ENCODE measurements around the gene PPP4C. TPM values are rescaled to one million over a fixed set of nuclear protein-coding genes. Genes with fewer than 3 reads are reported as not detected.

PPP4C gene
- total RNA-seq, 3 donors from 2014 or later = 47.7 to 55.1 (median 51.7) TPM

DNA sequence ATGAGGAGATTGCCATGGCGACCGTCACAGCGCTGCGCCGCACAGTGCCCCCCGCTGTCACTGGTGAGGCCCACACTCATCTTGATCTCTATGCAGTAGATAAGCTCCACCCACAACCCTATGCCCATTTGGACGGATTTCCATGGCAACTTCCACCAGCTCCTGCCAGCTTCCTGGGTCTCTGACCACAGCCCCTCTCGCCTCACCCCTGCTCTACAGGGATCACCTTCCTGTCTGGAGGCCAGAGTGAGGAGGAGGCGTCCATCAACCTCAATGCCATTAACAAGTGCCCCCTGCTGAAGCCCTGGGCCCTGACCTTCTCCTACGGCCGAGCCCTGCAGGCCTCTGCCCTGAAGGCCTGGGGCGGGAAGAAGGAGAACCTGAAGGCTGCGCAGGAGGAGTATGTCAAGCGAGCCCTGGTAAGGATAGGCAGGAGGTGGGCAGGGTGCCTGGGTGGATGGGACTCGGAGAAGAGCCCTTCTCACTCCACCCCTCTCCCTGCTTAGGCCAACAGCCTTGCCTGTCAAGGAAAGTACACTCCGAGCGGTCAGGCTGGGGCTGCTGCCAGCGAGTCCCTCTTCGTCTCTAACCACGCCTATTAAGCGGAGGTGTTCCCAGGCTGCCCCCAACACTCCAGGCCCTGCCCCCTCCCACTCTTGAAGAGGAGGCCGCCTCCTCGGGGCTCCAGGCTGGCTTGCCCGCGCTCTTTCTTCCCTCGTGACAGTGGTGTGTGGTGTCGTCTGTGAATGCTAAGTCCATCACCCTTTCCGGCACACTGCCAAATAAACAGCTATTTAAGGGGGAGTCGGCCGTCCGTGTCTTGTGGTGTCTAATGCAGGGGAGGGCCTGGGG lies 6.0 kb upstream of the PPP4C start:
- Histone ChIP-seq H3K27me3 (no peaks in the 10 kb centered on the region), H3K27ac (peak overlapping the region; percentile 54 to 77), H3K9me3 (no peaks in the 10 kb centered on the region), H3K4me3 (peak overlapping the region in 1 of 3 donors; percentile 23), H3K36me3 (peaks cover 13% of the 10 kb centered on the region), H3K4me1 (peaks cover 3 to 9% of the 10 kb centered on the region in 2 donors)
- TF ChIP-seq, protein P1, sequence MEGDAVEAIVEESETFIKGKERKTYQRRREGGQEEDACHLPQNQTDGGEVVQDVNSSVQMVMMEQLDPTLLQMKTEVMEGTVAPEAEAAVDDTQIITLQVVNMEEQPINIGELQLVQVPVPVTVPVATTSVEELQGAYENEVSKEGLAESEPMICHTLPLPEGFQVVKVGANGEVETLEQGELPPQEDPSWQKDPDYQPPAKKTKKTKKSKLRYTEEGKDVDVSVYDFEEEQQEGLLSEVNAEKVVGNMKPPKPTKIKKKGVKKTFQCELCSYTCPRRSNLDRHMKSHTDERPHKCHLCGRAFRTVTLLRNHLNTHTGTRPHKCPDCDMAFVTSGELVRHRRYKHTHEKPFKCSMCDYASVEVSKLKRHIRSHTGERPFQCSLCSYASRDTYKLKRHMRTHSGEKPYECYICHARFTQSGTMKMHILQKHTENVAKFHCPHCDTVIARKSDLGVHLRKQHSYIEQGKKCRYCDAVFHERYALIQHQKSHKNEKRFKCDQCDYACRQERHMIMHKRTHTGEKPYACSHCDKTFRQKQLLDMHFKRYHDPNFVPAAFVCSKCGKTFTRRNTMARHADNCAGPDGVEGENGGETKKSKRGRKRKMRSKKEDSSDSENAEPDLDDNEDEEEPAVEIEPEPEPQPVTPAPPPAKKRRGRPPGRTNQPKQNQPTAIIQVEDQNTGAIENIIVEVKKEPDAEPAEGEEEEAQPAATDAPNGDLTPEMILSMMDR (IDR thresholded peaks at IDR 0.05) = no peak
- TF ChIP-seq POLR2A (IDR thresholded peaks at IDR 0.05) (no peak), POLR2AphosphoS5 (IDR thresholded peaks at IDR 0.05) (no peak)
- intact Hi-C loops (cut with DNase I; ENCODE audit: low total_unique reads) = no loop called here
- no peak for DNase-seq (ENCODE audit: low spot score in 2 of 2)

DNA sequence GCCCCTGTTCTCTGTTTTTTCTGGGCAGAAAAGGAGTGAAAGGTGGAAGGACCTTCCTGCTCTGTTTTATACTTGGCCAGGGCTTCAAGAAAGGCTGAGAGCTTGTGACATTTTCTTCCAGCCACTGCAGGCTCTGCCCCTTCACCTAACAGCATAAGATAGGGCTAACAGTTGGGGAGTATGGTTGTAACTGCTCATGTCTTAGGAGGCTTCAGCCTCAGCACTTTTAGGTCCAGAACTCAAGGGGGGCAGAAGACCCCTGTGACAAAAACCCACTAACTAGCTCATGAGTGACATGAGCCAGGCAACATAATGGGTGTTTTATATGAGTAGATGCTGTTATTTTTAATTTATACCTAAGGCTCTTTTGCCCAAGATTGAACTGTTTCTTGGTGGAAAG lies 5.3 kb upstream of the PPP4C start:
- H3K27ac ChIP-seq = peak overlapping the region; percentile 54 to 77

GRCh38 chr16:30076276-30076791 lies 540 bp downstream of the PPP4C start:
- no peak for DNase-seq (ENCODE audit: low spot score in 2 of 2)
- Histone ChIP-seq H3K9me3 (no peaks in the 10 kb centered on the region), H3K4me1 (peaks cover 0 to 17% of the 10 kb centered on the region in 2 donors), H3K27me3 (no peaks in the 10 kb centered on the region), H3K4me3 (peak overlapping the region; percentile 76 to 96 (median 87)), H3K36me3 (peaks cover 7% of the 10 kb centered on the region), H3K27ac (peak overlapping the region; percentile 94 to 95)
- TF ChIP-seq POLR2A (IDR thresholded peaks at IDR 0.05) (no peak), POLR2AphosphoS5 (IDR thresholded peaks at IDR 0.05) (no peak)
- TF ChIP-seq, protein P1 (IDR thresholded peaks at IDR 0.05) = no peak
- intact Hi-C loops (cut with DNase I; ENCODE audit: low total_unique reads) = no loop called here

More for the DNA sequence above, 5.3 kb upstream of the PPP4C start:
- Histone ChIP-seq H3K4me1 (peaks cover 3 to 9% of the 10 kb centered on the region in 2 donors), H3K9me3 (no peaks in the 10 kb centered on the region), H3K4me3 (peak overlapping the region in 1 of 3 donors; percentile 23), H3K27me3 (no peaks in the 10 kb centered on the region), H3K36me3 (peaks cover 13% of the 10 kb centered on the region)
- DNase-seq (ENCODE audit: low spot score in 2 of 2) = no peak
- TF ChIP-seq POLR2A (IDR thresholded peaks at IDR 0.05) = no peak
- TF ChIP-seq, protein P1 (IDR thresholded peaks at IDR 0.05) = no peak
- TF ChIP-seq POLR2AphosphoS5 (IDR thresholded peaks at IDR 0.05) = no peak
- intact Hi-C loops (cut with DNase I; ENCODE audit: low total_unique reads) = no loop called here

GRCh38 chr16:30077656-30078055 lies 1.9 kb downstream of the PPP4C start:
- no peak for TF ChIP-seq POLR2A (IDR thresholded peaks at IDR 0.05)
- TF ChIP-seq, protein P1 (IDR thresholded peaks at IDR 0.05) = no peak
- DNase-seq (ENCODE audit: low spot score in 2 of 2) = no peak
- peak overlapping the region; percentile 4 to 21 for H3K27ac ChIP-seq
- H3K4me1 ChIP-seq = peaks cover 0 to 17% of the 10 kb centered on the region in 2 donors
- H3K27me3 ChIP-seq = no peaks in the 10 kb centered on the region
- peak overlapping the region in 1 of 3 donors; percentile 76 for H3K4me3 ChIP-seq
- H3K9me3 ChIP-seq = no peaks in the 10 kb centered on the region
- H3K36me3 ChIP-seq = peaks cover 8% of the 10 kb centered on the region
- intact Hi-C loops (cut with DNase I; ENCODE audit: low total_unique reads) = no loop called here

DNA sequence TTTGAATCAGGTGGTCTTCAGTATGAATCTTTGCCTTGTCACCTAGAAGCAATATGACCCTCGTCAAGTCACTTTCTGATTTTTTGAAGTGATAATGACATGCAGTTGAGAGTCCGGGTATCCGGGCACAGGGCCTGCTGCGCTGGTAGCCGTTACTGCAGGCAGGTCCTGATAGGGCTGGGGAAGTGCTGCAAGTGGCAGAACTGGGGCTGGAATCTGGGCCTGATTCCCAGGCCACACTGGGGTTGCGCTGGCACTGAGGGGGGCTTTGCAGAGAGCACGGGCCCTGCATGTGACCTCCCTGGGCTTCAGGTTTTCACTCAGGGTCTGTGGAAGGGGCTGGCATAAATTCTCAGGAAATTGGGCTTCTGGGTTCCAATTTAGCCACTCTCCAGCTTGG lies 3.0 kb downstream of the PPP4C start:
- DNase-seq (ENCODE audit: low spot score in 2 of 2) = no peak
- no peaks in the 10 kb centered on the region for H3K9me3 ChIP-seq
- TF ChIP-seq, protein P1 (IDR thresholded peaks at IDR 0.05) = no peak
- TF ChIP-seq POLR2AphosphoS5 (IDR thresholded peaks at IDR 0.05) (no peak), POLR2A (IDR thresholded peaks at IDR 0.05) (no peak)
- no peaks in the 10 kb centered on the region for H3K27me3 ChIP-seq
- peaks cover 18% of the 10 kb centered on the region for H3K36me3 ChIP-seq
- intact Hi-C loops (cut with DNase I; ENCODE audit: low total_unique reads) = no loop called here
- H3K27ac ChIP-seq = no peak overlapping the region
- peaks cover 0 to 17% of the 10 kb centered on the region in 2 donors for H3K4me1 ChIP-seq
- H3K4me3 ChIP-seq = no peak overlapping the region
